NCI-H2107 (cell line): ENCODE data around the gene SREBF1.
"Not testable (repeated sequence)": the region's sequence is repeated elsewhere in the genome, so short reads cannot be mapped to it uniquely, and the experiment has no call there.

Source experiments
- DNase-seq: peaks from one replicate; lab custom pipeline; 2025; lab: John Stamatoyannopoulos, UW

Gene SREBF1

DNA sequence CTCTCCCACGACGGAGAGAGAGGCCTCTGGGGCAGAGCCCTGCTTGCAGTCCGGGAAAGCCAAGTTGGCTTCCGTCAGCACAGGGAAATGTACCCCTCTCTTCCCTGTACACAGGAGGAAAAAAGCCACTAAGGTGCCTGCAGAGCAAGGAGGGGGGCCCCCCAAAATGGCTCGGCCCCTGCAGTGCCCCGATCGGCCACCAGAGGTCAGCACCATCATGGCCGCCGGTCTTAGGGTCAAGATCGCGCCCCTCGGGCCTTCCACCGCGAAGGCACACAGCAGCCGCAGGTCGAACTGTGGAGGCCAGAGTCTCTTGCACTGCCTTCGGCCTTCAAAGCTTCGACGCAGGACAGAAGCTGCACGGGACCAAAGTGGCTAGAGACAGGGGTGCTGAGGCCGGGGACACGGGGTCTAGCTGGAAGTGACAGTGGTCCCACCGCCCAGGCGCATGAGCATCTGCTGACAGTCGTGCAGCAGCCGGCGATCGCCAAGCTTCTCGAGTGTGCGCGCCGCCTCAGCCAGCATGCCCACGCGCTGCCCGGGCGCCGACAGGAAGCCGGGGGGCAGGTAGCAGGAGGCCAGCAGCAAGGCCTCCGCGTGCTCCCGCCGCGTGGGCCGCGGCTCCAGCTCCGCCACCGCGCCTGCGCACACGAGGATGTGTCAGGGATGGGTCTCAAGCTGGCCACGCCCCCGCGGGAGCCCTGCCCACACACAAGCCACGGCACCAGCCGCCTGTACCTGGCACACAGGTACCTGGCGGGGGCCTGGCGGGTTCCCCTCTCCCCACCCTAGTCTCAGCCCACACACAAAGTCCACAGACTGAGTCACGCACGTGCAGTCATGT is 24.4 kb downstream of the SREBF1 start:
- no peak for DNase-seq

DNA sequence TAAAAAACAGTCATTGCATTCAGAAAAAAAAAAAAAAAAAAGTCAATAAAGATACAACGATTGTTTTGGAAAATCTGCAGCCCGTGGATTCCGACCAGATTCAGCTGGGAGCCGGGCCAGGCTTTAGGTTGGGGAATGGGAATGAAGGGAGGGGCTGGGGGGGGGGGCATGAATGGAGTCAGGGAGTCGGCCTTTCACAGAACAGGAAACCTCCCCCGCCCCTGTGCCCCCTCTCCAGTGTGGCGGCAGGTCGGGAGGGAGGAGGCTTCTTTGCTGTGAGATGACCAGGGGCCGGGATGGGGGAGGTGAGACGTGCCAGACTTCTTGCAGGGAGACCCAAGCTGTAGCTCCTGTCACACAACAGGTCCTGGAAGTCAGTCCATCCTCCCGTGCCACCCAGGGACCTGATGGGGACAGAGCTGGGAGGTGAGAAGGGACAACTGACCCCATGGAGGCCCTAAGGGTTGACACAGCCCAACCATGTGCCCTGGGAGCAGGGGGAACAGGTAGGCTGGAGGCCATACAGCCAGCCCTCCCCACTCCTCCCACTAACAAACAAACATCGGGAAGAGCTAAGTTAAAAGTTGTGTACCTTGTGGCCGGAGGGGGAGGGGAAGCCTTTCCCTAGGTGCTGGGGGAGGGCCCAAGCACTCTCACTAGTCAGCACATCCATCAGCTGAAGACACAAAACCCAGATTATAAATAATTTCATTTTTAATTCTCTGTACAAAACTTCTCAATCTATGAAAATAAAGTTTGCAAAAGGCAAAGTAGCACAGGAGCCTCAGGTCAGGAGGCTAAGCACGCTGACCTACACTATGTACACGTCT is 25.2 kb downstream of the SREBF1 start:
- DNase-seq: no peak

DNA sequence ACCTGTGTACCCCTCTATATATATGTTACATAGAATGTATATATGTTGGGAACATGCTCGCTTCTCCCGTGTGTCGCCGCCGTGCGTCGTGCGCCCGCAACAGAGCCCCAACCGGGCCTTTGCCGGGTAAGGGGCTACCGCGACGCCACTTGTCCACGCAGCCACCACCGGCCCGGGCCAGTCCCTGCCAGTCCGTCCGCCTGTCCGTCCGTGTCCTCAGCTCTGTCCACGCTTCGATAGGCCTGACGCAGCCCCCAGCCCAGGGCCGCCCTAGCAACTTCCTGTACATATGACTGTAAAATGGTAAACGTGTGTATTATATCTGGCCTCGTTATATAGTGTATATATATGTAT is 25.9 kb downstream of the SREBF1 start:
- DNase-seq: no peak

DNA sequence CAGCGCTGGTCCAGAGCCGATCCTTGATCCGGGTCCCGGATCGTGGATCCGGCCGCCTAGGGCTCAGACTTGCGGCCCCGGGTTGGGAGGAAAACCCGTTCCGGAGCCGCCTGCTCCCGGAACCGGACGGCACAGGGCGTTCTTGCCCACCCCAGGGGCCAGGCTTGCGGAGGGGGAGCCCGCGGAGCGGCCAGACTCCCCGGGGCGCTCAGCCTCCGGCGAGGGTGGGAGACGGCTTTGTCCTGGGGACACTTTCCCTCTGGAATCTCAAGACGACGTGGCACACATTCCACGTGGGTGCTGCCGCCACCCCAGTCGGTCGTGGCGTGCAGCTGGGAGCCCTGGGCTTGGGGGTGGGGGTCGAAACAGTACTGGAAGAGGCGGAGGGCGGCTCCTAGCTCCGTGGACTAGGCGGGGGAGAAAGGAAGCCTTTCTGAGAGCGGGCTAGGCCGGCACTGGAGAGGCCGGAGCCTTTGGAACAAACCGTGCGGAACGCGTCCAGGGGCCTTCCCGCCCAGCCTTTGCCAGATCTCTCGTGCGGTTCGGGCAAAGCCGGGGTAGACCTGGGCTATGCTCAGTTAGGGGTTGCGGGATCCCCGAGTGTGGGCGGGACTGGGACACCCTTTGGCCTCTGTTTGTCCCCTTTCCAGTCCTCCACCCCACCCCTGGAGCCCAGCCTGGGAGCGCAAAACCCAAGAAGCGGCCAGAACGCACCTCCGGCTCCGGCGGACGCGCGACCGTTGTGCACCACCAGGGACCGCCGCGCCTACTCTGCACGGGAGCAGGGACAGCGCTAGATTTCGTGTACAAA is 26.5 kb downstream of the SREBF1 start:
- no peak for DNase-seq

DNA sequence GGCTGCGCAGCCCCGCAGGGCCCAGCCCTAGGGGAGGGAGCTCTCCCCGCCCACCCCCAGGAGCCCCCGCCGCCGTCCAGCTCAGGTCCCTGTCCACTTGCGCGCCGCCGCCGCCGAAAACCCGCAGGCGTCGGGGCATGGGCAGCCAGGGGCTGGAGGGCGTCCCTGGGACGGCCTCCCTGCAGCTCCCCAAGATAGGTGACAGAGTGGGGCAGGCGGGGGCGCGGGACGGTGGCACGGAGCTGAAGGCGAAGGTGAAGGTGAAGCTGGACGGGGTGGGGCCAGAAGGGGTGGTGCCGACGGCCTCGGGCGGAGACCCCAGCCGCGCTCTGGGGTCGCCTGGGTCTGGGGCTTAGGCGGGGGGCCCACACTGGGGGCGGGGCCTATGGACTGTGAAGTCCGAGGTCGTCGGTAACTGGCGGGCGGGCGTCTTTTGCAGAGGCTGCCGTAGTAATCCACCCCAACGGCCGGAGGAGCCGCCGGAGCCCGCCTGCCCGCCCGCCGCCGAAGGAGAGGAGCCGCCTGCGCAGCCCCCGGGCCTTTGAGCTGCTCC is 27.2 kb downstream of the SREBF1 start:
- no peak for DNase-seq

DNA sequence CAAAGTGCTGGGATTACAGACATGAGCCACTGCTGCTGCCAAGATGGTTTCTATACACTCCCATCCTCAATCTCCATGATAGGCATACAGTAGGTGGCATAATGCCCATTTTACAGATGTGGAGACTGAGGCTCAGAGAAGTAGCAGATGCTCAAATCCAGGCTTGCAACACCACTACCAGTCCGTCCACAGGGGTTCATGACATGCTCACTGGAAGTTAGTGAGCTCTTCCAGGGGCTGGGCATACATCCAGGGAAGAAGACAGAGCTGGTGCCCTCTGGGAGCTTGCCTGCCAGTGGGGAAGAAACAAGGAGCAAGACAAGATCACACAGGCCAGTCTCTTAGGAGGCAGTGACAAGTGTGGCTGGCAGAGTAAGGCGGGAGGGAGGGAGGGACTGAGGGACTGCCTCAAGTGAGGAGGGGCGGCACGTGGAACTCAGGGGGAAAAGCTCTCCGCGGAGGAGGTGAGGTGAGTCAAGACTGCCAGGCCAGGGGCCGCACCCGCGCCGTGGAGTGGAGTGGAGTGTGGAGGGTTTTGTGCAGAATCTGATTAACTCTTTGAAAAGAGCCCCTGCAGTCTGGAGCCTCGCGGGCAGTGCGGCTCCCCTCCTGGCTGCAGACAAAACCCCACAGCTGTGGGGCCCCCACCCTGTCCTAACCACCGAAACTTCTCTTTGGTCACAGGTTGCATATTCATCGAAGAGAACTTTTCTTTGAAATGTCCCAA is 27.9 kb downstream of the SREBF1 start:
- DNase-seq: no peak

DNA sequence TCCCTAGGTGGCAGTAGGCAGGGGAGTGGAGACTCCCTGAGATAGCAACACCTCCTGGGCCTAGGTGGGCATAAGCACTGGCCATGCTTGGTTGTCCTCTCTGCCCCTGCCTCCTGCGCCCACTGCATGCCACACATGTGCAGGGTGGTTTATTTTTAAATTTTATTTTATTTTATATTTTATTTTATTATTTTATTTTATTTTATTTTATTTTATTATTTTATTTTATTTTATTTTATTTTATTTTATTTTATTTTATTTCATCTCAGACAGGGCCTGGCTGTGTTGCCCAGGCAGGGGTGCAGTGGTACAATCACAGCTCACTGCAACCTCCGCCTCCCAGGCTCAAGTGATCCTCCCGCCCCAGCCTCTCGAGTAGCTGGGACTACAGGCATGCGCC is 28.6 kb downstream of the SREBF1 start:
- DNase-seq: not testable (repeated sequence)

DNA sequence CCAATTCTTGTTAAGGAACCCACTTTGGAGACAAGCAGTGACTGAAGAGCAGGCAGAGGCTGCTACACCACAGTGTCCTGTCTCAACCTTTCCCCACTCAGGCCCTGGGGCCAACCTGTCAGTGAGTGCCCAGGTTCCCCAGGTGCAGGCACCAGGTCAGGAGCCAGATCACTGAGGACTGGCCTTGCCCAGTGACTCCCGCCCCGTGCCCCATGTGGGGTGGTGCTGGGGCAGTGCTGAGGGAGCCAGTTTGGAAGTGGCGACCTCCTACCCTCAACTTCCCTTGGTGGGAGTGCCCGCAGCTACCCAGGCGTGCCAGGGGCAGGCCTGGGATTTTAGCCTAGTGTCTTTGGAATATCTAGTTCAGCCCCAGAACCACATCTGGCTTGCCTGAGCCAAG is 29.3 kb downstream of the SREBF1 start:
- DNase-seq: no peak

DNA sequence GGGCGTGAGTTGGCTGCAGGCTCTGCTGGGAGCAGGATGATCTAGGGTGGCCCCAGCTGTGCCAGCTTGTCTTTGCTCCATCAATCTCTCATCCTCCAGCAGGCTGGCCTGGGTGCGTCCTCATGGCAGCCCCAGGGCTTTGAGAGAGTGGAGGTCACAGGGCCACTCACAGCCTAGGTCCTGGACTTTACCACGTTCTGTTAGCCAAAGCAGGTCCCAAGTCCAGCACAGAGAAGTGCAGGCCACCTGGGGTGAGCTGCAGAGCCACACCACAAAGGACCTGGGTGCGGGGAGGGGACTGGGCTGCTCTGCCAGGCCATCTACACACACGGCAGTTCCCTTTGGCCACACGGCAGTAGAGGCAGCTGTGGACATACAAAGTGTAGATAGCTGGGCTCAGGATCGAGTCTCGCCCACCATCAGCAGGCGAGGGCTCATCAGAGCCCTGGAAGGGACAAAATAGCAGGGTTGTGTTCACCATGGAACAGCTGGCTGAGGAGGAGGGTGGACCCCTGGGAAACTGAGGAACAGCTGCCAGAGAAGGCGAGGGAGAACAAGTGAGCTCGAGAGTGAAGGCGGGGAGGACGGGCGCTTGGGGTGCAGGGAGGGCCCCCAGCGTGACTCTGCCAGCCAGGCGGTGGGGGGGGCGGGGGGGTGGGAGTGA is 30.0 kb downstream of the SREBF1 start:
- DNase-seq: no peak

DNA sequence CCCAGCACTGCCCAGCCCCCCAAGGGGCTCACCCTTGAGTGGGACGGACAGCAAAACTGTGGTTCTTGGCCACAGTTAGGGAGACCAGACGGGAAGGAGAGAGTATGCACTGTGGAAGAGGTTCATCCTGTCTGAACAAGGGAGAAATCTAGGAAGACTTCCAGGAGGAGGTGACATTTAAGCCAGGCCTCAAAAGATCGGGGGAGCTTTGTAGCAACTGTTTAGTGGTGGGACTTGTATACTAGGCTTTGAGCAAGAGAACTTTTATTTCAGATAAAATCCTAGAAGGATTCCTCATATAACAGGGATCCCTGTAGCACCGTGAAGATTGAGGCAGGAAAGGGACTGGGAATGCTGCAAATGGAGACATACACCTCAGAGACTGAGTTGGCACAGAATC is 30.8 kb downstream of the SREBF1 start:
- no peak for DNase-seq

DNA sequence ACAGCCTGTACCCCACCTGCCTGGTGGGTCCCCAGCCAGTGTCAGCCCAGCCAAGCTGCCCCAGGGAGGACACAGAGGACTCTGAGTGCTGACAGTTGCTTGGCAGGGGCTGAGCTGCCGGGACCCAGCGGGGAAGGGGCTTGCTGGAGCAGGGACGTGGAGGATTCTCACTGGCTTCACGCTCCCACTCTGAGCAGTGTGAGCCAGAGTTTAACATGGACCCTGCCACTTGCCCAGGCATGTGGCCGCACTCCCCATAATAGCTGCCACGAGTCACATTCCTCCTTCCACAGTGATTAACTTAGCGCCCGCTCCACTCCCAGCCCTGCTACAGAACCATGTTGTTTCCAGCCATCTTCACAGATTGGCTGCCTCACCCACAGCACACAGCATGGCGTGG is 31.2 kb downstream of the SREBF1 start:
- DNase-seq: no peak

DNA sequence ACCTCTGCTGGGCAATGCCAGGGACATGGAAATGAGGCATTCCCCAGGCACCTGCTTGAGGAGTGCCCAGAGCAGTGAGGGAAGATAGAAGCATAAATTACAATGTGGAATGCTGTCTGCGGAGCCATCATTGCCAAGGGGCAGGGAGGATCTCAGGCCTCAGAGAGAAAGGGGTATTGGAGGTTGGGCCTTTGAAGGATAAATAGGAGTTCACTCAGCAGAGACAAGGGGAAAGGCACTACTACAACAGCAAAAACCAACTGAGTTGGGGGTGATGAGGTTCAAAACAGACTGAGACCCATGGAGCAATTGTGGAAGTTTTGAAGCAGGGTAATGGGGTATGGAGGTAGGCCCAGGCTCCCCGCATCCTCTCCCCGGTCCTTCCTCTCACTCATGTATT is 32.8 kb downstream of the SREBF1 start:
- DNase-seq: no peak

DNA sequence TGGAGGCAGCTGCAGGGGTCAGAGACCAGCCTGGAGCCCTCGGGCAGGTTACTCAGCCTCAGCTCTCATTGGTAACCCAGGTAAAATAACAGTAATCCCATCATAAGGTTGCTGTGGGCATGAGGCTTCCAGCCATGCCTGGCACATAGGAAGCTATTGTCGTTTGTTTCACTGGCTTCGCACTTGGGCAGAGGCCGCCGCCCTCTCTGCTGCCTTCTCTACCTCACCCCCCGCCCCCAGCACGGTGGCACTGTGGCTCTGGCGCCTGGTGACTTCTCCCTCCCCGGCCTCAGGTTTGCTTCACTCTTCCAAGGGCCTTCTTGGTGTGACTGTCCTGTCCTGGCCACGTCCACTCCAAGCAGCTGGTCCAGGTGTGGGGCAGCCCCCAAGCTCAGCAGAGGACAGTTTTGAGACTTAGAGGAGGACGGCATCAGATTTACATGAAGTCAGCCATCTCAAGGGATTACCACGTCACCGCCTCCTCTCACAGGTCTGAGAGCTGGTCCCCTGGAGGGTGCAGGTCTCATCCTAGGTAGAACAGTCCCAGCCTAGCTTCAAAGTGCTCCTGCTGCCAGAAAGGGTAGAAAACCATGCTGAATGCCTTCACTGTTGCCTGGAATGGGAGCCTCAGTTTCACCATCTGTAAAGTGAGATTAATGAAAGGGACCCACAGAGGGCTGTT is 34.8 kb downstream of the SREBF1 start:
- DNase-seq: no peak

DNA sequence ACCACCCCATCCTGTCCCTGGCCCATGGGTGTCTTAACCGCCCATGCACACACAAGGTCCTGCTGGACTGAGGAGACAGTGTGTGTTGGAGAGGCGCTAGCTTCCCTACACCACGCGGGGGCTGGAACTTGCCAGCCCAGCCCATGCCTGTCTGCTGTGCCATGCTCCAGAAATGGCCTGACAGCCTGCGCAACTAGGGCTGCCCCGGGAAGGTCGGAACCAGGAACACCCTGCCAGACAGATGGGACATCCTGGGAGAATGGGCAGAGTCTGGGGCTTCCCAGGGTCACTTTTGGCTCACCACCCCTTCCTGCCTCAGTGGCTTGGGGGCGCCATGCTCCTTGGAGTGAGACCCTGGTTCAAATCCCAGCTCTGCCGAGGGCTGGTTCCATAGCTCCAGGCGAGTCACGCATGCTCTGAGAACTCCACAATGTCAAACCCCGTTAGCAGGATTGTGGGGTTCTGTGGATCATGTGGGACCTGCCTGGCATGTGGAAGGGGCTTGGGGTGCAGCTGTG is 36.2 kb downstream of the SREBF1 start:
- DNase-seq: no peak

DNA sequence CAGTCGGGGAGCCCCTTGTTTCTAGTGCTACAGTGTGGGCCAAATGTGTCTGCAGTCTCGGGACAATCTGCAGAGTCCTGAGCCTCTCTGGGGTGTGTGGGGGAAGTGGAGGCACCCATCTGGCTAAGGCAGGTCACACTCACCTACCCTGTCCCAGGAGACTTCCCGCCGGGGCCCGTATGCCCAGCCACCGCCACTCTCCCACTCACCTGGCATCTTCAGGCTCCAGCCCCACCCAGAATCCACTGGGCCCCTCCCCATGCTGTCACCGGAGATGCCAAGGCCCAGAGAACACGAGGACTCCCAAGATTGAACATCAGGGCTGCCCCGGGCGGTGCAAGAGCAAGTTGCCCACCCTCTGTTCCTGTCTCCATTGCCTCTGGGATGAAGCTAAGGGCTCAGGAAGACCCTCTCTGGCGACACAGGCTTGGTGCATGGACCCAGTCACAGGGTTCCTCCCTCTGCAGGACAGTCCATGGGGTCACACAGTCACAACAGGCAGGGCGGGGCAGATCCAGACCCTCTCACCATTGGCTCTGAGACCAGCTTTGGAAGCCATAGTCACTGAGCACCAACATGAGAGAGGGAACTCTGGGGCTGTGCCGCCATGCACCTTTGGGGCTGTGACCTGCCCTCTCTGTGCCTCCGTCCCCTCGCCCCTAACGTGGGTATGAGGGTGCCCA is 38.1 kb downstream of the SREBF1 start:
- DNase-seq: no peak

DNA sequence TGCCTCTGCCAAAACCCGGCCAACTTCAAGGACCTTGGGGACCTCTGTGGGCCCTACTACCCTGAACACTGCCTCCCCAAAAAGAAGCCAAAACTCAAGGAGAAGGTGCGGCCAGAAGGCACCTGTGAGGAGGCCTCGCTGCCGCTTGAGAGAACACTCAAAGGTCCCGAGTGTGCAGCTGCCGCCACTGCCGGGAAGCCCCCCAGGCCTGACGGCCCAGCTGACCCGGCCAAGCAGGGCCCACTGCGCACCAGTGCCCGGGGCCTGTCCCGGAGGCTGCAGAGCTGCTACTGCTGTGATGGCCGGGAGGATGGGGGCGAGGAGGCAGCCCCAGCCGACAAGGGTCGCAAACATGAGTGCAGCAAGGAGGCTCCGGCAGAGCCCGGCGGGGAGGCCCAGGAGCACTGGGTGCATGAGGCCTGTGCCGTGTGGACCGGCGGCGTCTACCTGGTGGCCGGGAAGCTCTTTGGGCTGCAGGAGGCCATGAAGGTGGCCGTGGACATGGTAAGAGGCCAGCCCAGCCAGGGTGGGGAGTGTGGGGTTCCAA is 38.7 kb downstream of the SREBF1 start:
- no peak for DNase-seq

DNA sequence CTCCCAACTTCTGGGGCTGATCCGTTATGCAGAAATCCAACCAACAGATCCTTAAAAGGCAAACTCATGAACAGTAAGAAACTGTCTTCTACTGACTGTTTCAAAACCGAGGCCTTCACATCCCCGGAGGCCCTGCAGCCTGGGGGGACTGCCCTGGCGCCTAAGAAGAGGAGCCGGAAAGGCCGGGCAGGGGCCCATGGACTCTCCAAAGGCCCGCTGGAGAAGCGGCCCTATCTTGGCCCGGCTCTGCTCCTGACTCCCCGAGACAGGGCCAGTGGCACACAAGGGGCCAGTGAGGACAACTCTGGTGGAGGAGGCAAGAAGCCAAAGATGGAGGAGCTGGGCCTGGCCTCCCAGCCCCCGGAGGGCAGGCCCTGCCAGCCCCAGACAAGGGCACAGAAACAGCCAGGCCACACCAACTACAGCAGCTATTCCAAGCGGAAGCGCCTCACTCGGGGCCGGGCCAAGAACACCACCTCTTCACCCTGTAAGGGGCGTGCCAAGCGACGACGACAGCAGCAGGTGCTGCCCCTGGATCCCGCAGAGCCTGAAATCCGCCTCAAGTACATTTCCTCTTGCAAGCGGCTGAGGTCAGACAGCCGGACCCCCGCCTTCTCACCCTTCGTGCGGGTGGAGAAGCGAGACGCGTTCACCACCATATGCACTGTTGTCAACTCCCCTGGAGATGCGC is 39.5 kb downstream of the SREBF1 start:
- DNase-seq: no peak

DNA sequence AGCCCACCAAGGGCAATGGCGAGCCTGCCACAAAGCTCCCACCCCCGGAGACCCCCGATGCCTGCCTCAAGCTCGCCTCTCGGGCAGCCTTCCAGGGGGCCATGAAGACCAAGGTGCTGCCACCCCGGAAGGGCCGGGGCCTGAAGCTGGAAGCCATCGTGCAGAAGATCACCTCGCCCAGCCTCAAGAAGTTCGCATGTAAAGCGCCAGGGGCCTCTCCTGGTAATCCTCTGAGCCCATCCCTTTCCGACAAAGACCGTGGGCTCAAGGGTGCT is 40.1 kb downstream of the SREBF1 start:
- no peak for DNase-seq
